Neural cell (in vitro differentiated cells): Measurements from ENCODE around the gene AHRR. TPM values are rescaled to one million over a fixed set of nuclear protein-coding genes. Genes with fewer than 3 reads are reported as not detected.

ENCODE experiments used
- H2AFZ ChIP-seq: fragments of 200-600, 300-800 bp; sonication (generic), shearing (Covaris generic); 2 replicates; pipeline ENCODE4 v1.6.0; 2014; ENCODE audit warnings: low read depth, mild to moderate bottlenecking, antibody characterized with exemption, low read length, moderate library complexity
- H3F3A ChIP-seq: fragments of 200-600 bp; shearing (Covaris generic); 2 replicates; pipeline ENCODE4 v1.6.1; 2016; ENCODE audit warnings: mild to moderate bottlenecking, moderate library complexity, mixed read lengths, antibody characterized with exemption, low read length; ENCODE audit not compliant: insufficient read depth, poor library complexity, severe bottlenecking
- H3K27ac ChIP-seq: fragments of 200-600, 300-800 bp; sonication (generic), shearing (Covaris generic); 2 replicates; pipeline ENCODE4 v1.5.1; 2014; ENCODE audit warnings: mild to moderate bottlenecking, low read length, moderate library complexity
- H3K27me3 ChIP-seq: fragments of 300-800, 200-600 bp; sonication (generic), shearing (Covaris generic); 2 replicates; pipeline ENCODE4 v1.6.0; 2014; ENCODE audit warnings: mild to moderate bottlenecking, low read depth, low read length, moderate library complexity; ENCODE audit not compliant: insufficient read depth
- H3K36me3 ChIP-seq: fragments of 300-800, 200-600 bp; sonication (generic), shearing (Covaris generic); 2 replicates; pipeline ENCODE4 v1.5.1; 2014; ENCODE audit warnings: mild to moderate bottlenecking, antibody characterized with exemption, low read length, moderate library complexity; ENCODE audit not compliant: insufficient read depth
- H3K4me2 ChIP-seq: fragments of 300-800, 200-600 bp; sonication (generic), shearing (Covaris generic); 2 replicates; pipeline ENCODE4 v1.6.0; 2014; ENCODE audit warnings: mild to moderate bottlenecking, low read length
- H3K4me3 ChIP-seq: fragments of 300-800, 200-600 bp; sonication (generic), shearing (Covaris generic); 2 replicates; pipeline ENCODE4 v1.5.1; 2014; ENCODE audit warnings: mild to moderate bottlenecking, low read length, moderate library complexity
- H3K79me2 ChIP-seq: fragments of 200-600 bp; shearing (Covaris generic); replicated peaks from 2 replicates; pipeline ENCODE4 v1.6.0; 2014; ENCODE audit warnings: mild to moderate bottlenecking, low read length, moderate library complexity; ENCODE audit not compliant: insufficient read depth
- H3K9ac ChIP-seq: fragments of 300-800, 200-600 bp; sonication (generic), shearing (Covaris generic); 2 replicates; pipeline ENCODE4 v1.6.1; 2016; ENCODE audit warnings: mild to moderate bottlenecking, low read length, mixed read lengths
- H3K9me2 ChIP-seq: fragments of 200-600 bp; shearing (Covaris generic); 2 replicates; pipeline ENCODE4 v1.6.1; 2016; ENCODE audit warnings: mild to moderate bottlenecking, low read length, mixed read lengths; ENCODE audit not compliant: insufficient read depth
- H3K9me3 ChIP-seq: fragments of 200-600, 300-800 bp; sonication (generic), shearing (Covaris generic); 2 replicates; pipeline ENCODE4 v1.6.1; 2016; ENCODE audit warnings: mild to moderate bottlenecking, mixed run types, low read length, moderate library complexity, mixed read lengths
- H4K20me1 ChIP-seq: fragments of 200-600 bp; shearing (Covaris generic); 2 replicates; pipeline ENCODE4 v1.6.1; 2016; ENCODE audit warnings: mild to moderate bottlenecking, mixed run types; ENCODE audit not compliant: insufficient read depth
- CTCF ChIP-seq: fragments of 450-650 bp; IDR thresholded peaks from 2 replicates; pipeline ENCODE4 v1.5.1; 2014; ENCODE audit warnings: antibody characterized with exemption, mild to moderate bottlenecking, moderate library complexity; ENCODE audit not compliant: poor library complexity, severe bottlenecking
- EP300 ChIP-seq: fragments of 450-650 bp; conservative IDR thresholded peaks from 2 replicates; pipeline ENCODE4 v1.6.1; 2014; ENCODE audit warnings: antibody characterized with exemption, mild to moderate bottlenecking, moderate library complexity; ENCODE audit not compliant: poor library complexity, severe bottlenecking
- EZH2 ChIP-seq: fragments of 200-600, 300-800 bp; shearing (Covaris generic), sonication (generic); IDR thresholded peaks from 2 replicates; pipeline ENCODE4 v1.6.1; 2014; ENCODE audit warnings: antibody characterized with exemption, low read length, borderline replicate concordance, mild to moderate bottlenecking; ENCODE audit not compliant: insufficient read depth, poor library complexity, severe bottlenecking
- MXI1 ChIP-seq: fragments of 450-650 bp; conservative IDR thresholded peaks from 2 replicates; pipeline ENCODE4 v1.6.1; 2014; ENCODE audit warnings: antibody characterized with exemption, mild to moderate bottlenecking; ENCODE audit not compliant: poor library complexity, severe bottlenecking
- POLR2AphosphoS5 ChIP-seq: IDR thresholded peaks from 2 replicates; pipeline ENCODE4 v1.6.1; 2012
- RAD21 ChIP-seq: fragments of 450-650 bp; conservative IDR thresholded peaks from 2 replicates; pipeline ENCODE4 v1.6.1; 2014; ENCODE audit warnings: antibody characterized with exemption, mild to moderate bottlenecking, moderate library complexity
- REST ChIP-seq: IDR thresholded peaks from 2 replicates; pipeline ENCODE4 v1.6.1; 2012; ENCODE audit warnings: borderline replicate concordance
- SMC3 ChIP-seq: fragments of 450-650 bp; conservative IDR thresholded peaks from 2 replicates; pipeline ENCODE4 v1.6.1; 2014; ENCODE audit warnings: antibody characterized with exemption, mild to moderate bottlenecking, moderate library complexity; ENCODE audit not compliant: poor library complexity
- TAF1 ChIP-seq: IDR thresholded peaks from 2 replicates; pipeline ENCODE4 v1.6.1; 2012; ENCODE audit warnings: low read depth
- polyA plus RNA-seq: library from polyadenylated mRNA; depleted of rRNA; stranded (reverse); fragments of >200 nt; gene quantifications from 2 replicates; pipeline ENCODE4 v1.2.3, GENCODE V29; 2014

Gene AHRR
- polyA plus RNA-seq, 1 donor from 2014 or later, result 0.26 TPM

GRCh38 chr5:432928-433791 lies 111.6 kb downstream of the AHRR start:
- H3K79me2 ChIP-seq, result no peaks in the 10 kb centered on the region
- H3K36me3 ChIP-seq, result no peaks in the 10 kb centered on the region
- no peak overlapping the region for H3K4me2 ChIP-seq
- no peak overlapping the region for H3K9ac ChIP-seq
- TF ChIP-seq EP300 (no peak), CTCF (no peak), SMC3 (no peak), REST (no peak), RAD21 (no peak), POLR2AphosphoS5 (no peak), EZH2 (no peak), TAF1 (no peak)
- H3K9me2 ChIP-seq, result no peaks in the 10 kb centered on the region
- H3K4me3 ChIP-seq, result no peak overlapping the region
- no peak overlapping the region for H2AFZ ChIP-seq
- no peak overlapping the region for H3K27ac ChIP-seq
- no peaks in the 10 kb centered on the region for H3K27me3 ChIP-seq
- H4K20me1 ChIP-seq, result no peaks in the 10 kb centered on the region
- H3K9me3 ChIP-seq, result no peaks in the 10 kb centered on the region
- no peaks in the 10 kb centered on the region for H3F3A ChIP-seq

GRCh38 chr5:433836-434235 lies 112.3 kb downstream of the AHRR start:
- TF ChIP-seq REST, result no peak
- no peak for TF ChIP-seq CTCF
- TF ChIP-seq EZH2, result no peak
- TF ChIP-seq MXI1, result no peak
- no peak for TF ChIP-seq POLR2AphosphoS5
- no peak for TF ChIP-seq SMC3
- no peak for TF ChIP-seq RAD21
- Histone ChIP-seq H3K36me3 (no peaks in the 10 kb centered on the region), H3K9me3 (no peaks in the 10 kb centered on the region)

More at GRCh38 chr5:433836-434235, 112.3 kb downstream of the AHRR start:
- Histone ChIP-seq H3K79me2 (no peaks in the 10 kb centered on the region), H3K27me3 (no peaks in the 10 kb centered on the region), H3K9ac (no peak overlapping the region), H3K4me3 (no peak overlapping the region), H3K4me2 (no peak overlapping the region), H4K20me1 (no peaks in the 10 kb centered on the region), H3K9me2 (no peaks in the 10 kb centered on the region), H3F3A (no peaks in the 10 kb centered on the region), H3K27ac (no peak overlapping the region), H2AFZ (no peak overlapping the region)
